Body of pancreas (tissue), 4 donors: ENCODE data around the gene GSE1.

Source experiments
- POLR2A ChIP-seq, 3 donors: fragments of 450-650 bp; IDR thresholded peaks; one replicate each; pipeline ENCODE4 v1.6.1; 2016; ENCODE audit warnings: antibody characterized with exemption in 3 of 3, mild to moderate bottlenecking in 2 of 3
- TF ChIP-seq, protein P1 (sequence below), 7 experiments: fragments of 450-650 bp in 4 of 7; fragments of 200-600 bp in 3 of 7; sonication (generic) in 3 of 7; IDR thresholded peaks; one replicate each; pipeline ENCODE4 v1.5.1; 2016 to 2019; ENCODE audit warnings: antibody characterized with exemption in 7 of 7

DNA sequence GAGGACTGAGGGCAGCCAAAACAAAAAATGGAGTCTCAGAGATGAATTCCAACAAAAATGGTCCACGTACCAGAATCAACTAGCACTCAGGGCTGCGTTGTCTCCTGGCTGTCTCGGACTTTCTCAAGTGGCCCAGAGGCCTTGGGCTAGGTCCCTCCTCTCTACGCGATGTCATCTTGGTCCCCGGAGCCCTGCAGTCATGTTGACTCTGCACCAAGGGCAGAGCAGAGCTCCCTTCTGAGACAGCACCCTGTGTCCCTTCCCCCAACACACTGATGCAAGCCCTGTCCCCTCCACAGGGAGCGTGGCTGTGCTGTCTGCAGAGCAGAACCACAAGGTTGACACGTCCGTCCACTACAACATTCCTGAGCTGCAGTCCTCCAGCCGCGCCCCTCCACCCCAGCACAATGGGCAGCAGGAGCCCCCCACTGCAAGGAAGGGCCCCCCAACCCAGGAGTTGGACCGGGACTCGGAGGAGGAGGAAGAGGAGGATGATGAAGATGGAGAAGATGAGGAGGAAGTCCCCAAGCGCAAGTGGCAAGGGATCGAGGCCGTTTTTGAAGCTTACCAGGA, 54.8 kb downstream of the GSE1 start:
- TF ChIP-seq, protein P1, sequence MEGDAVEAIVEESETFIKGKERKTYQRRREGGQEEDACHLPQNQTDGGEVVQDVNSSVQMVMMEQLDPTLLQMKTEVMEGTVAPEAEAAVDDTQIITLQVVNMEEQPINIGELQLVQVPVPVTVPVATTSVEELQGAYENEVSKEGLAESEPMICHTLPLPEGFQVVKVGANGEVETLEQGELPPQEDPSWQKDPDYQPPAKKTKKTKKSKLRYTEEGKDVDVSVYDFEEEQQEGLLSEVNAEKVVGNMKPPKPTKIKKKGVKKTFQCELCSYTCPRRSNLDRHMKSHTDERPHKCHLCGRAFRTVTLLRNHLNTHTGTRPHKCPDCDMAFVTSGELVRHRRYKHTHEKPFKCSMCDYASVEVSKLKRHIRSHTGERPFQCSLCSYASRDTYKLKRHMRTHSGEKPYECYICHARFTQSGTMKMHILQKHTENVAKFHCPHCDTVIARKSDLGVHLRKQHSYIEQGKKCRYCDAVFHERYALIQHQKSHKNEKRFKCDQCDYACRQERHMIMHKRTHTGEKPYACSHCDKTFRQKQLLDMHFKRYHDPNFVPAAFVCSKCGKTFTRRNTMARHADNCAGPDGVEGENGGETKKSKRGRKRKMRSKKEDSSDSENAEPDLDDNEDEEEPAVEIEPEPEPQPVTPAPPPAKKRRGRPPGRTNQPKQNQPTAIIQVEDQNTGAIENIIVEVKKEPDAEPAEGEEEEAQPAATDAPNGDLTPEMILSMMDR (IDR thresholded peaks at IDR 0.05), result no peak
- no peak for TF ChIP-seq POLR2A (IDR thresholded peaks at IDR 0.05)
